GM12872 (cell line): Measurements from ENCODE around the gene ZFP92.

Source experiments
- TF ChIP-seq, protein P1 (sequence below): IDR thresholded peaks from 3 replicates; pipeline ENCODE4 v1.5.1; 2011; ENCODE audit warnings: low read depth, mild to moderate bottlenecking, low read length, moderate library complexity; ENCODE audit not compliant: insufficient read depth

The ZFP92 gene

DNA sequence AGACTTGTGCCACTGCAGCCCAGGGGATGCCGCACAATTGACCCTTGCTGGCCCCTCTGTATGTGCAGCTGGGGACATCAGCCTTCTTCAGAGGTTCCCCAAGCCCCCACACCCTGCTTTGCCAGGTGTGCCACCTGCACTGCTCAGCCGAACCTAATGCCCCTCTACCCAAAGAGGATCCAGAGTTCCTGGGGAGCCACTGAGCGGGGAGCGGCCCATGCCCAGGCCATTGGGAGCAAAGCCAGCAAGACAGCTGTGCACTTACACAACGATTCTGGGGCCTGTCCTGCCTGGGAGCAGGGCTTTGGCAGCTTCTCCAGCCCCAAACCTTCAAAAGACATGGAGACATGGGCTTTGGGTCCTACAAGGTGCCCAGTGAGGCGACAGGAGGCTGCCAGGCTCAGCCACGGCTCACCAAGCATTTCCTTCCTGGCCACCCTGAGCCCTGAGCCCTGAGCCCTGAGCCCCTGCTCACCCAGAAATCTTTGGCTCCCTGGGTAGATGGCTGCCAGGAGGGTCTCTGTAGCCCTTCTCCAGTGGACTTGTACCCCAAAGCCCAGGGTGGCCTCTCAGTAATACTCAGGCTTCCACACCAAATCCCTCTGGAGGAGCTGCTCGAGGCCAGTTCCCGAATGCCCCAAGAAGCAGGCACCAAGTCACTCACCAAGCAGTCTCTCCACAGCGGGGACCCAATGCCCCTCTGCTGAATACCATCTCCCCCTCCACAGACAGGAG is 23.1 kb upstream of the ZFP92 start:
- TF ChIP-seq, protein P1, sequence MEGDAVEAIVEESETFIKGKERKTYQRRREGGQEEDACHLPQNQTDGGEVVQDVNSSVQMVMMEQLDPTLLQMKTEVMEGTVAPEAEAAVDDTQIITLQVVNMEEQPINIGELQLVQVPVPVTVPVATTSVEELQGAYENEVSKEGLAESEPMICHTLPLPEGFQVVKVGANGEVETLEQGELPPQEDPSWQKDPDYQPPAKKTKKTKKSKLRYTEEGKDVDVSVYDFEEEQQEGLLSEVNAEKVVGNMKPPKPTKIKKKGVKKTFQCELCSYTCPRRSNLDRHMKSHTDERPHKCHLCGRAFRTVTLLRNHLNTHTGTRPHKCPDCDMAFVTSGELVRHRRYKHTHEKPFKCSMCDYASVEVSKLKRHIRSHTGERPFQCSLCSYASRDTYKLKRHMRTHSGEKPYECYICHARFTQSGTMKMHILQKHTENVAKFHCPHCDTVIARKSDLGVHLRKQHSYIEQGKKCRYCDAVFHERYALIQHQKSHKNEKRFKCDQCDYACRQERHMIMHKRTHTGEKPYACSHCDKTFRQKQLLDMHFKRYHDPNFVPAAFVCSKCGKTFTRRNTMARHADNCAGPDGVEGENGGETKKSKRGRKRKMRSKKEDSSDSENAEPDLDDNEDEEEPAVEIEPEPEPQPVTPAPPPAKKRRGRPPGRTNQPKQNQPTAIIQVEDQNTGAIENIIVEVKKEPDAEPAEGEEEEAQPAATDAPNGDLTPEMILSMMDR, result no peak

DNA sequence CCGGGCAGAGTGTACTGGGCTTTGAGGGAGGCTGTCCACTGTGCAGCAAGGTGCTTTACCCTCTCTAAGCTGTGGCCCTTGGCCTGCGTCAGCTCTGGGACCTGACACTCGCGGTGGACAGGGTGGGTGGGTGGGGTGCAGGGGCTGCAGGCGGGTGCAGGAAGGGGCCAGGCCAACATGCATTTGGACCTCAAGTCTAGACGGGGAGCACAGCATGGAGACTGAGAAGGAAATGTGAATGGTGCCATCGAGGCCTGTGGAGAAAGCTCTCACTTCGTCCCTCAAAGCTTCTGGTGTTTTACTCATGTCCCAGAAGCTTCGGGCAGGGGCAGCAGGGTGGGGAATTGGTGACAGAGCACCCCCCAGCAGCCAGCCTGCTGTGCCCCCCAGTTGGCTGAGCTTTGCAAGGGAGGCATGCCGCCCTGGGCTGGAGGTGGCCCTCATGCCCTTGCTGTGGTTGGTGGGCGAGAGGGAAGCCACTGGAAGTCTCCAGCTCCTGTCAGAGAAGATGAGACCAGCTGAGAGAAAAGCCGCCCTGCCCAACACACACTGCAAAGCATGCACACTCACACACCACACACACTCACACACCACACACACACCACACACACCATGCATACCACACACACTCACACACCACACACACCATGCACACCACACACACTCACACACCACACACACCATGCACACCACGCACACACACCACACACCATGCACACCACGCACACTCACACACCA is 22.4 kb upstream of the ZFP92 start:
- TF ChIP-seq, protein P1, result no peak

DNA sequence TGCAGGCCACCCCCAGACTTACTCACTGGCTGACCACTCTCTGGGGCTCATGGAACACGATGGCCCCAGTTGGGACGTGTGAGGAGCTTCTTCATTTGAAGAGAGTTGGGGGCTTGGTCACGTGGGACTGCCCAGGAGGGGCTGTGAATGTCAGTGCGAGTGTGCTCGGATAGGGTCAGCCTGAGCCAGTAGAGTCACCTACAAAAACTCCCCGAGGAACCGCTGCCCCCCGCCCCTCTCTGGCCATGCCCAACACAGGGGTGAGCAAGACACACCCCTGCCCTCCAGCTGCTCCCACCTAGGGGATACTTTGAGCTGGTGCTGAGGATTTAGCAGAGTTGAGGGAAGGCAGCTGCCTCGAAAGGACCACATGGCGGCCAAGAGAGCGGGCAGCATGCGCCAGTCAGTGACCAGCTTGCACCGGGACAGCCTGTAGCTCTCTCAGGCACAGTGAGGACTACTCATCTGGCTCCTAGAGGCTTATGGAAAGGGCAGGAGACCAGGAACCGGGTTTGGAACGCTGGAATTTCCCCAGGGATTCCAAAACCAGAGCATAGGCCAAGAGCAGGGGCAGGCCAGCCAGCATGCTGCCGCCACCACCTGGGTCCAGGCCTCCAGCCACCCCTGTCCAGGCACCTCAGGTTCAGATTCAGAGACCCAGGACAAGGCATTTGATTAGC is 18.5 kb upstream of the ZFP92 start:
- TF ChIP-seq, protein P1, result no peak

DNA sequence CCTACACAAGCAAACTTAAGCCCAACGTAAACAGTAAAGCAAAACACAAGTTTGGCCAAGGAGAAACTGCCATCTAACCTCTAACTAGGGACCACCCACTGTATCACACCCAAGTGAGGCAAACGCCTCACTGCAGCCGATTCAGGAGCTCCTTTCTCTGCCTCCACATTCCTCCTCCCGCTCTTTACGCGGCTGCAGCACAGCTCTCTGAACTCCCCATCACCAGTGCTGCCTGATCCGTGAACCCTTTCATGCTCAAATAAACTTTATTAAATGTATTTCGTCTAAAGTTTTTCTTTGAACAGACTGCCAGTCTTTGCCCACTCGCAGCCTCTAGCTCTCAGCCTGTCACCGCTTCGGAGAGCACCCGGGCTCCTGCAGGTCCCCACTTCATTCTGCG is 16.7 kb upstream of the ZFP92 start:
- TF ChIP-seq, protein P1, result no peak

DNA sequence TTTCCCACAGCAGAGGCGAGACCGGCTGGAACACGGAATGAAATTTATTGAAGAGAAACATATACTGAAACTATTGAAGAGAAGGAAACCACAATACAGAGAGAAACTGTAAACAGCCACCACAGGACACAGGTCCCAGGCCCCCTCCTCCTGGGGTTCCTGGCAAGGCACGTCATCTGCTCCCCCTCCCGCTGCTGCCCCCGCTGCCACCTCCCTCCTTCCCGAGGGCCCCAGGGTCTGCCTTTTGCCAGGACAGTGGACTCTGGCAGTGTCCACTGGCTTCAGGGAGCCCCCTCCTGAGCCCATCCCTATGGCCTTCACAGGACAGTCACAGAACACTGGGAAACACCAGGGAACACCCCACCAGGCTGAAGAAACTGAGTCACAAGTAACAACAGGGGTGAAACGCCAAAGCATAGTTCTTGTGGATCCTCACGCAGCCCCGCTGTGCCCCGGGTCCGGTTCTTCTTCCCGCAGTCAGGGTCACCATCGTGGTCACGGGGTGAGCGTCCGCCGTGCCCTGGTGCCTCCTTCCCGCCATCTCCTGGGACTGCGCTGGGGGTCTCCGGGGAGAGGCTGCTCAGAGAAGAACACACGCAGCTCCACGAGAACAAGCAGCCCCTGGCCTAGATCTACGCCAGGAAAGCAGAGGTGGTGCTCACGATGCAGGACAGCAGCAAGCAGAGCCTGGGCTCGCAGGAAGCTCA is 15.5 kb upstream of the ZFP92 start:
- TF ChIP-seq, protein P1, result no peak

DNA sequence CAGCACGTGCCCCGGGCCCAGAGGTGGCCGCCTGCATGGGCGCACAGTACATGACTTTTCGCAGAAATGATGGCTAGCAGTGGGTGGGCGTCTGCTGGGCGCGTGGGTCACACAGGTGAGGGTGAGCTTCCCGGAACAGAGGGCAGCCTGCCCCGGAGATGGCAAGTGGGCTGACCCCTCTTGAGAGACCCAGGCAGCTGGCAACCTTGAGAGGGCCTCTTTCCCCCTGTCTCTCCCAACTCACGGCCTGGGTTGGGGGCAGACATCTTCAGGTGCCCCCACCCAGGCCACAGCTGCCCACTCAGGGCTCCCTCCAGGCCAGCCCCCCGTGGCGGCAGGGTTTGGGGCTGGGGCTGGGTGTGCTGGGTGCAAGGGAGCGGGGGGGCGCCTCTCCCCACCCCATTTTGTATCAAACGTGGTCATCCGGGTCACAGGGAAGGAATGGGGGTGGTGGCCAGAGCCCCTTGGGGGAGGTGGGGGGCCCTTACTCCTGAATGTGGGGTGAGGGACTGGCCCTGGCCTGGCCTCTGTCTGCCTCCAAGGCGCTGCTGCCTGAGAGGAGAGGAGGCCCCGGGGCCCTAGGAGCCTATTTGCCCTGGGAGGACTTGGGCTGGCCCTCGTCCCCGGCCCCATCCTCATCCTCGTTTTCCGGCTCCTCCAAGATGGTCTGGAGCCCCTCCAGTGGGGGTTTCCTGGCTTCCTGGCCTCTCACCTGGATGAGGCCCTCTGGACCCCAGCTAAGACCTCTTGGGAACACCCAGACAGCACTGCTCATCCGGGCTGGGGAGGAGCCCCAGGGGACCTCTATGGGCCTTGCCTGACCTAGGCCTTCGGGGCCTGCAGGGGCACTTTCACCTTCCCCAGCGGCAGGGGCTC is 14.7 kb upstream of the ZFP92 start:
- TF ChIP-seq, protein P1, result no peak
